ENCODE measurements around the gene ABHD14A. TPM values are rescaled to one million over a fixed set of nuclear protein-coding genes. Genes with fewer than 3 reads are reported as not detected.

Gene ABHD14A
- total RNA-seq = 19.4 TPM

GRCh38 chr3:51974963-51975851 lies at the start of gene ABHD14A:
TSS of gene ABHD14A (plus strand) at chr3:51975064. CDS start at chr3:51975136, 72 bp downstream.
- peak; percentile 74 for DNase-seq (ENCODE audit: low spot score)

GRCh38 chr3:51927061-51927977 lies 47.5 kb upstream of the ABHD14A start:
- DNase-seq (ENCODE audit: low spot score) = no peak

GRCh38 chr3:51928438-51928837 lies 46.4 kb upstream of the ABHD14A start:
- DNase-seq (ENCODE audit: low spot score) = peak; percentile 36

- peak; percentile 18 for DNase-seq (ENCODE audit: low spot score)
Measured at GRCh38 chr3:51928981-51929380, 45.9 kb upstream of the ABHD14A start.

- no peak for DNase-seq (ENCODE audit: low spot score)
Measured at GRCh38 chr3:51929420-51930003, 45.4 kb upstream of the ABHD14A start.

GRCh38 chr3:51930439-51930838 lies 44.4 kb upstream of the ABHD14A start:
- DNase-seq (ENCODE audit: low spot score) = peak; percentile 19

GRCh38 chr3:51931756-51932155 lies 43.1 kb upstream of the ABHD14A start:
- DNase-seq (ENCODE audit: low spot score) = peak; percentile 26

GRCh38 chr3:51932471-51933370 lies 42.1 kb upstream of the ABHD14A start:
- peak; percentile 35 for DNase-seq (ENCODE audit: low spot score)

- DNase-seq (ENCODE audit: low spot score) = peak; percentile 36
Measured at GRCh38 chr3:51933471-51934138, 41.3 kb upstream of the ABHD14A start.

- DNase-seq (ENCODE audit: low spot score) = peak; percentile 35
Measured at GRCh38 chr3:51934139-51934850, 40.6 kb upstream of the ABHD14A start.

- DNase-seq (ENCODE audit: low spot score) = peak; percentile 37
Measured at GRCh38 chr3:51934991-51935885, 39.6 kb upstream of the ABHD14A start.

GRCh38 chr3:51935886-51936755 lies 38.7 kb upstream of the ABHD14A start:
- peak; percentile 34 for DNase-seq (ENCODE audit: low spot score)

- DNase-seq (ENCODE audit: low spot score) = peak; percentile 31
Measured at GRCh38 chr3:51937014-51937413, 37.9 kb upstream of the ABHD14A start.

GRCh38 chr3:51937611-51938450 lies 37.0 kb upstream of the ABHD14A start:
- peak; percentile 30 for DNase-seq (ENCODE audit: low spot score)

- DNase-seq (ENCODE audit: low spot score) = peak; percentile 37
Measured at GRCh38 chr3:51938780-51939425, 36.0 kb upstream of the ABHD14A start.
